ENCODE data around the gene SLC6A3.

Gene SLC6A3

DNA sequence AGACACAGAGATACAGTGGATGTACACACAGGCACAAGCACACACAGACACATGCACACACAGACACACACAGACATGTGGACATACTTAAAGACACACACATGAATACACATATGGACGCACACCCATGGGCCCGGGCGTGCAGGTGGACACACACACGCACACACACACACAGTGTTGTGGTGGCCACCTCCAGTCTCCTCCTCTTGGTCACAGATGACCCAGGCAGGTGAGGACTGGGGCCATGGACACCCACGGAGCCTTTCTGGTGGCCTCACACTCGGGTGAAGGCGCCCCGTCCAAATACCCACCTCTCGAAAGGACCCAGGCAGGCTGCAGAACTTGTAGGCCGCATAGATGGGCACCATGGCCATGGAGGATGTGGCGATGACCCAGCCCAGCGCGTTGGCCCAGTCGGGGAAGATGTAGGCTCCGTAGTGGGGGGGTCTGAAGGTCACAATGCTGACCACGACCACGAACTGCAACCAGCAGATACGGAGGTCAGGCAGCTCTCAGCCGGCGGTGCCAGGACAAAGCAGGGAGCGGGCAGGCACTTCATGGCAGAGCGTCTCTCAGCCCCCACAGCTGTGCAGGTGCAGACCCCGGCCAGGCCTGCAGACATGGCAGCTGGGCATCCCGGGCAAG, 42.5 kb downstream of the SLC6A3 start:
- no peak for TF ChIP-seq CTCF (IDR thresholded peaks at IDR 0.05; ENCODE audit: low read depth, low read length)
- no peak for DNase-seq (ENCODE audit: low read depth in 2 of 2)
- no peak overlapping the region for H3K4me3 ChIP-seq (replicated peaks in 1 of 2; ENCODE audit: low read depth in 2 of 2, low read length in 2 of 2)

GRCh38 chr5:1401536-1402138, 43.6 kb downstream of the SLC6A3 start:
- no peak for DNase-seq (ENCODE audit: low read depth in 2 of 2)
- H3K4me3 ChIP-seq (replicated peaks in 1 of 2; ENCODE audit: low read depth in 2 of 2, low read length in 2 of 2): no peak overlapping the region
- TF ChIP-seq CTCF (IDR thresholded peaks at IDR 0.05; ENCODE audit: low read depth, low read length): no peak

- no peak for DNase-seq (ENCODE audit: low read depth in 2 of 2)
- TF ChIP-seq CTCF (IDR thresholded peaks at IDR 0.05; ENCODE audit: low read depth, low read length): no peak
Observed at GRCh38 chr5:1400936-1401335, 44.3 kb downstream of the SLC6A3 start.

DNA sequence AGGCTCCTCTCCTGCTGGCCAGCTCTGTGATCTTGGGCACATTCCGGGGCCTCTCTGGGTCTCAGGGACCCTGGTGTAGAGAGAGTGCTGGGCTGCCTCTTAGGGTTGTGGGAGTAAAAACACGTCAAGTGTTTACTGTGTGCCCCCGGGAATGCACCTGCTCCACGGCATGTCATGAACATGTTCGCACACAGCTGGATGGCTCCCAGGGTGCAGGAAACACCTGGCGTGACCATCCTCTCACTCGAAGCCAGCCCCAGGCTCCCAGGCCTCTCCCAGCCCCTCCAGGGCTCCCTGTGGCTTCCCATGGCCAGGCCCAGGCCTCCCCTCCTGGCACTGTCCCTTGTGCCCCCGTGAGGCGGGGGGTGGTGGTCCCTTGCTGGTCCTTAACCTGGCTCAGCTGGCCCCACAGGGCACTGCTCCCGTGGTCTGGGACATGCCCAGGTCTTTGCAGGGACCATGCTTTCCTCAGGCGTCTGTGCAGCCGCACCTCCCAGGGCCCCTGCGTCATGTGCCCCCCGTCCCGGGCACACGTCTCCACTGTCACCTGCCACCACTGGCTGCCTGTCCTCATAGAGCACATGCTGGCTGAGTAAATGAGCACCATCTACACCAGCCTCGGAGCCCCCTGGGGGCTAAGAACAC, 44.9 kb downstream of the SLC6A3 start:
- DNase-seq (ENCODE audit: low read depth in 2 of 2): no peak
- TF ChIP-seq CTCF (IDR thresholded peaks at IDR 0.05; ENCODE audit: low read depth, low read length): no peak
- no peak overlapping the region for H3K4me3 ChIP-seq (replicated peaks in 1 of 2; ENCODE audit: low read depth in 2 of 2, low read length in 2 of 2)

More at GRCh38 chr5:1400936-1401335, 44.3 kb downstream of the SLC6A3 start:
- no peak overlapping the region for H3K4me3 ChIP-seq (replicated peaks in 1 of 2; ENCODE audit: low read depth in 2 of 2, low read length in 2 of 2)

GRCh38 chr5:1399737-1400136, 45.5 kb downstream of the SLC6A3 start:
- DNase-seq (ENCODE audit: low read depth in 2 of 2): no peak
- no peak for TF ChIP-seq CTCF (IDR thresholded peaks at IDR 0.05; ENCODE audit: low read depth, low read length)
- no peak overlapping the region for H3K4me3 ChIP-seq (replicated peaks in 1 of 2; ENCODE audit: low read depth in 2 of 2, low read length in 2 of 2)

DNA sequence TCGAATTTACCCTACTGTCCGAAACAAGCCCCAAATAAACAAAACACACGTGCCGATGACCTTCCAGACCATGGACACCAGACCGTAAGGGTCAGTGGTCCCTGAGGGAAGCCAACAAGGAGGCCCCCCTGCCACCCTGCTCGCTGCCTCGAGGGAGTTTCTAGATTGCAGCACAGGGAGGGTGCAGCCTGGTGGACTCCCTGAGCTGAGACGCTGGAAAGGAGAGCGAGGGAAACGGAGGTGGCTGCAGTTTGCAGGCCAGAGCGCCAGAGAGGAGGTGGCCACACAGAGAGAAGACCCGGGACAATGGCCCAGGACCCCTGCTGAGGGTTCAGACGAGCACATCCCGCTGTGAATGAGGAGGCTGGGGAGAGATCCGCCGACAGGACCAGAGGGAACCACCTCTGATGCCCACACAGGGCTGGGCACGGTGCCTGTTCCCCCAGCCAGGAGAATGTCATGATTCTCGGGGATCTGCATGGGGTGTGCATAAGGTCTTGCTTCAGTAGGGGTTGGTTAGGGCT, 48.9 kb downstream of the SLC6A3 start:
- TF ChIP-seq CTCF (IDR thresholded peaks at IDR 0.05; ENCODE audit: low read depth, low read length): no peak
- DNase-seq (ENCODE audit: low read depth in 2 of 2): no peak
- H3K4me3 ChIP-seq (replicated peaks in 1 of 2; ENCODE audit: low read depth in 2 of 2, low read length in 2 of 2): no peak overlapping the region

All from cardiac fibroblast (primary cell).